ENCODE results near the gene ST6GALNAC2.
"Not testable (repeated sequence)": the region's sequence is repeated elsewhere in the genome, so short reads cannot be mapped to it uniquely, and the experiment has no call there.

The ST6GALNAC2 gene

GRCh38 chr17:76525513-76525833 lies 60.2 kb downstream of the ST6GALNAC2 start:
- DNase-seq = not testable (repeated sequence)

DNA sequence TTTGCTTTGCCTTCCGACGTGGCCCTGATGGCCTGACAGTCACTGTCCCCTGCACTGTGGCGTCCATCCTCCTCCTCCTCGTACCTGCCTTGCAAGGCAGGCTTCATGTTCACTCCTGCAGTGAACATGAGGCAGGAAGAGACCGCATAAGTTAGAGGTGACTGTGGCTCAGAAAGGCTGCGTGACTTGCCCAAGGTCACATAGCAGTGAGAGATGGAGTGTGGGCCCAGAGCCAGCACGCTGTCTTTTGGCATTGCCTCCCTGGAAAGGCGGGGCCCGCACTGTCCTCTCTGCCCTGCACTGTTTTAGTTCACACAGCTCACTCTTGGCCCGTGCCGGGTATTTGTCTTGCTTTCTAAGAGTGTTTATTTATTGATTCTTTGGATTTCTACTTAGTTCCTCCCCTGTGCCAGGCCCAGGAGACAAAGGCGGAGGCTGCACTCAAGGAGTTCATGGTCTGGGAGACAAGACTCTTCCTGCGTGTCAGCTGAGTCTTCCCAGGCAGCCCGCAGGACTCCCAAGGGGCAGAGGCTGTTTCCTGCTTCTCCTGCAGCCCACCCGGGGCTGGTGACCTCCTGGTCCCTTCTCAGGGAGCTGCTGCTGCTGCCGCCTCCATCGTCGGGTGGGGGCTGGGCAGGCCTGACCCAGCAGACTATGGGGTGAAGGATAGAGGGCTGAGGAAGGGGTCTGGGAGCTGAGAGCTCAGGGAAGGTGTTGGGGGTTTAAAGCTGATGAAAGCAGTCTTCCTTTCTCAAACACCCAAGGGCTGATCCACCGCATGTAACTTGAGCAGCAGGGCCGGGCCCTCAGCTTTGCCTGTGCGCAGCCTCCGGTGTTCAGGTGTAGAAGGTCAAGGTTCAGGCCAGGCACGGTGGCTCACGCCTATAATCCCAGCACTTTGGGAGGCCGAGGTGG lies 60.8 kb downstream of the ST6GALNAC2 start:
- no peak for DNase-seq

- DNase-seq = no peak
Measured at GRCh38 chr17:76523084-76524037, 62.3 kb downstream of the ST6GALNAC2 start.

DNA sequence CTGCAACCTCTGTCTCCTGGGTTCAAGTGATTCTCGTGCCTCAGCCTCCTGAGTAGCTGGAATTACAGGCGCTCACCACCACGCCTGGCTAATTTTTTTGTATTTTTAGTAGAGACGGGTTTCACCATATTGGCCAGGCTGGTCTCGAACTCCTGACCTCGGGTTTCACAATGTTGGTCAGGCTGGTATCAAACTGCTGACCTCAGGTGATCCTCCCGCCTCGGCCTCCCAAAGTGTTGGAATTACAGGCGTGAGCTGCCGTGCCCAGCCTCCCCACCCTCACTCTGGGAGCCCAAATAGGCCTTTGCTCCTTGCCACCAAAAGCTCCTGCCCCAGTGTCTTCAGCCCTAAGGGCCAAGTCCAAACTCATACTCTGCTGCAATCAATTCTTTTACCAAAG lies 64.0 kb downstream of the ST6GALNAC2 start:
- DNase-seq = not testable (repeated sequence)

DNA sequence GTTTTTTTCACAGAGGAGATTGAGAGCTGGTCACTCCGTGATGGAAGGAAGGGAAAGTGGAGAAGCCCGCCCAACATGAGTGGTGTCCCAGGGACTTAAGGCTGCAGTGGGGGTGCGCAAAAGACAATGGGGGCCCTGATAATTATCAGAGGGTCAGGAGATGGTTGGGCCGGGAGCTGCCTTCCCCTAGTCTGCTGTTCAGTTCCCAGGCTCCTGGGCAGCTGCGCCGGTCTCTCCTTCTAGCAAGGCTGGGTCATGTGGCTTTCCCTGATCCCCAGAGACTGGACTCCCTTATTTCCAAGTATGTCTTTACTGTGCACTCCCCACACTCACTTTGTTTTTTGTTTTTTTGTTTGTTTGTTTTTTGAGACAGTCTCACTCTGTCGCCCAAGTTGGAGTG lies 64.4 kb downstream of the ST6GALNAC2 start:
- no peak for DNase-seq

- DNase-seq = no peak
Measured at GRCh38 chr17:76519048-76519966, 66.4 kb downstream of the ST6GALNAC2 start.

DNA sequence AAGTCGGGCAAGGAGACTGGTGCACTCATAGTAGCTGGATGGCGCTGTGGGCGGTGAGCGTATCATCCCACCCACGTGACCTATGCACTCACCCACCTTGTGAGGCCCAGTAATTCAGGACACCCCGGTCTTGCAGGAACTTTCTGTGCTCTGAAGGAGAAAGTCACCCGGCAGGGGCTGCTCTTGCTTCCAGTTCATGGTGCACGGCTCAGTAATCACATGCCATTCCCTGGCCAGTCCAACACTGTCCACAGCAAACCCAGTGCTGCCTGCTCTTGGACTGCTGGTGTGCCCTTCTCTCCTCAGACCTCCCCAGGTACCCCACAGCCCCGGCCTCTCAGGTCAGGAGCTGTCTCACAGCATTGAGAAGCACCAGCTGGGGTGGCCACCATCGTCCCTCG lies 68.0 kb downstream of the ST6GALNAC2 start:
- no peak for DNase-seq
